GM18519 (cell line): ENCODE data around the gene ADAMTS3.
"Not testable (repeated sequence)": the region's sequence is repeated elsewhere in the genome, so short reads cannot be mapped to it uniquely, and the experiment has no call there.

Experiments used
- ATAC-seq: cut with Tn5 transposase; IDR thresholded peaks from one replicate; pipeline ENCODE4 v1.9.1; 2021; ENCODE audit warnings: mild to moderate bottlenecking, moderate library complexity; ENCODE audit not compliant: unreplicated experiment, low FRiP score

Gene ADAMTS3

DNA sequence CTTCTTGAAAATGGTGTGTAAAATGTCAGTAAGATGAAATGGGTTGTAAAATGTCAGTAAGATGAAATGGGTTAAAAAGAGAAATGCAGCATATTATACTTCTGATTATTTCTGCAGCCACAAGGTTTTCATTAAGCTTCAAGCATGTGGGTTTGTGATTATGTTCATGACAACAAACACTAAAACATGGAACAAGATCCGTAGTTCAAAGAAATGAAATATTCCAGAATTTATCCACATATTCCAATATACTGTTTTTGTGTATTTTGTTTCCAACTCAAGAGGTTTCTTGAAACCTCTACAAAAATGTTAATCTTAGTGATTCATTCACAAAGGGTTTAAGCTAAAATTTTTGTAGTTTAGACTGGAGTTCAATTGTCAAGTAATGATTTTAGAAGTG lies 84.0 kb downstream of the ADAMTS3 start:
- ATAC-seq: no peak

DNA sequence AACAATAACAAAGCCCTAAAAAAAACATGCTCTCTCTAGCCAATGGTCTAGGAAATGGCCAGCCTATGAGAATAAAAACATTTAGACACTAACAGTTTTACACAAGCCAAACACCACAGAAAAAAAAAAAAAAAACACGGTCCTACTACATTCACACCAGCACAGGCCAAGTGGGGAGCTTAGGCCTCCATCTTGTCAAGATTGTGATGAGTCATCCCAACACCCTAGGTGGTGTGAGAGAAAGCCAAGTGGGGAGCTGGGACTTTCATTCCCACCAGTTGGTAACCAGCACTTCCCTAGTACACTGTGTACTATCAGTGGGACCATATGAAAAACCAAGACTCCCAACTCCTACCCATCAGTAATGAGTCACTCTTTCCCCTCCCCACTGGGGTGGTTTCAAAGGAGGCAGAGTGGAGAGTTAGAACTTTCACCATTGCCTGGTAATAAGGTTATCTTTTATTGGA lies 95.6 kb downstream of the ADAMTS3 start:
- no peak for ATAC-seq

DNA sequence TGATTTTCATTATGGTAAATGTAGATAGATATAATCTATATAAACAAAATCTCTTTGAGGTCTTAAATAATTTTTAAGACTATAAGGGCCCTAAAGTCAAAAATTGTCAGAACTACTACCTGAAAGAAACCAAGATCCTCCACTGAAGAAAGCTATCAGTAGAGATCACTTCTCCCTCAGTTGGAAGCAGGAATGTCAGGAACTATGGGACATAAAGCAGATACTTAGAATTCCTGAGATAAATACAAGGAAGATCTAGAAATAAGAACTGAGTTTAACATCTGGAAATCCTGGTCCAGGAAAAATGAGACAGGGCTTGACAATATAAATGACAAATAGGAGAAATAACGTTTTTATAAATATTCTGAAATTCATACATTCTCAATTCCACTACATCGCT lies 97.2 kb downstream of the ADAMTS3 start:
- ATAC-seq: no peak

DNA sequence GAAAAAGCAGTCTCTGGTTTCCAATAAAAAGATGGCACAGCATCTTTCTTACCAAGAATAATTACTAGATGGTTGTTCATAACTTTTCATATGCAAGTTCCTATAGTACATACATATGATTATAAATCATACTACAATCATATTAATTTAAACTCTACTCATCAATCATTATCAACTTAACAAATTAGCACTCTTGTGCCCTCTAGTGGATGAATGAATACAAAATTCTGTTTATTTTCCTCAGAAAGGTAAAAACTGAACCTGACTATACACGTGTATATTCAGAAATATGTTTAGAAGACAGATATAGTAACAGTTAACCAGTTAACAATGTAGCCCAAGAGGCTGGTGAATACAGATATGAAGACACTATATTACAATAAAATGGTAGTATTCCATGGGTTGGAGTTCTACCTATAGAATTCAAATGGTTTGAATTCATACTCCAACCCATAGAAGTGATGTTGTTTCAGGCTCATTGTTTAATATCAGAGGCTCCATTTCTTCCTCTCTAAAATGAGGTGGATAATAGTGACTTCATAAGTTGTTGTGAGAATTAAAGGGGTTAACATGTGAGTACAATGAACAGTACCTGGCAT lies 100.0 kb downstream of the ADAMTS3 start:
- ATAC-seq: no peak

DNA sequence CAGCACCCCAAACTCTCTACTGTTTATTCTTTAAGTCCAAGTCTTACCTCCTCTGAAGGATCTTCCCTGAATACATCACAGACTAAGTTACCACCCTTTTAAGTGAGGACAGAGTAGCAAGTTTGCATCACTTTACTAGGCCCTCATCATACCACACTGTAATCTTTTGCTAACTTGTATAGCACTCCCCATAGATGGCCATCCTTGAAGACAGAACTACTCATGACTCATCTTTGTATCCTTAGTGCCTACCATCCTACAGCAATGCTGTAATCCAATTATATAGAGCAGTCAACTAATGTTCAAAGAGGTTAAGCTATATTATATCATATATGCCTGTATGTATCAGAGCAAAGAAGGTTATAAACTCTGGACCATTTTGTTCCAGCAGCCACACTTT lies 101.4 kb downstream of the ADAMTS3 start:
- ATAC-seq: no peak

DNA sequence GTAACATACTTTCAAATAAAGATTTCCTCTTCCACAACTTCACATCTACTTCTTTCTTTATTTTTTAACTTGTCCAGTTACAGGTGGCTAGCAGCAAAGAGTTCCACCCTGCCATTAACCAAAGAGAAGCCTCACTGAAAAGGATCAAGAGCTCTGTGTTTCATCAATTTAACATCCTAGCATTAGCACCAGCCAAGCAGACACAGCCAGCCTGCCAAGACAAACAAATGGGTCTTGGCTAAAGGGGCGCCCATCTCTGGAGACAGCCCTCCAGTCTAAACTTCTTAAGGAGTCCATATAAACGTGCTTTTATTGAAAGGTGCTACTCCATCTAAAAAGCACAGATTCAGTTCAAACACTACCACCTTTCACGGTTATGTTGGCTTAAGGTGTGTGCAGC lies 105.3 kb downstream of the ADAMTS3 start:
- ATAC-seq: no peak

DNA sequence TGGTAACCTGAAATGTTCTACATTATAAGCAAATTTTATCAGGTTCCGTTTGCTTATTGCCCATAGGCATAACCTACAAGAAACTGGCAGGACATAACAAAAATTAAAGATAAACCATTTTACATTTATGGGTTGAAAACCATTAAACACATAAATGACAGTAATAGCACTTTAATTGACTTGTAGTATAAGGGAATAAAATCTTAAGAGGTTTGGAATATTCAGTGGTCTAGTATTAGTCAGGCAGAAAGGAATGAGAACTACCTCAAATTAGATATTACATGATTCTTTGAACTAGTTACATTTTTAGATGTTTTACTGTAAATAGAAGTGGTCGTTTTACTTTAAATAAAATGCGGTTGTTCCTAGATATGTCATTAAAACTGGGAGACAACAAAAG lies 111.9 kb downstream of the ADAMTS3 start:
- no peak for ATAC-seq

DNA sequence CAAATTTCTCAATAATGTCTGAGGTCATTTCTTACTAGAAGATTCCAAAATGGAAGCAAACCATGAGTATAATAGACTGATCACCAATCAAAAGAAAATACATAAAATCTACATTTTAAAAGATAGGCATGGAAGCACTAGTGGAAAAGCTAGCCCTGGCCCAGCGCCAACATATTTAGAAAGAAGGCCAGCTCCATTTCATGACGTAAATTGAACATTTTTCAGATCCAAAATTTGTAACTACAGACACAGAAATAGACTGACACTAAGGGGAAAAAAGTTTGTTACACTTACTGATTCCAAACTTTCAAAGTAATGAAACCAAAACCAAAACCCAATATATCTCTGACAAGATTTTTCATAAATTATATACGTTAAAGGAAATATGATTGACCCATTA lies 117.7 kb downstream of the ADAMTS3 start:
- no peak for ATAC-seq

DNA sequence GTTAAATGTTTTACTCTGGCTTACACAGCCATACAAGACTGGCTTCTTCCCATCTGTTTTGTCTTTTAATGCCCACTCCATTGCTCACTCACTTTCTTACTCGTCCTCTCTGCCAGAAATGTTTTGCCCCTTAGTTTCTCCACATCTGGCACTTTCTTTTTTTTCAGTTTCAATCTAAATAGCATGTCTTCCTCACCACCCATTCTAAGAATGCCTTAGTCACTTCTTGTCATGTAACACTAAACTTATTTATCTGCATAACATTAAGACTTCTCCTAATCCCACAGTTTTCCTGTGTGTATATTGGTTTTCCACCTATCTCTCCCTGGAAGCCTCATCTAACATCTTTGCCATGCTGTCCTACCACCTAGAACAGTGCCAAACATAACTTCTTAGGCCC lies 119.3 kb downstream of the ADAMTS3 start:
- no peak for ATAC-seq

DNA sequence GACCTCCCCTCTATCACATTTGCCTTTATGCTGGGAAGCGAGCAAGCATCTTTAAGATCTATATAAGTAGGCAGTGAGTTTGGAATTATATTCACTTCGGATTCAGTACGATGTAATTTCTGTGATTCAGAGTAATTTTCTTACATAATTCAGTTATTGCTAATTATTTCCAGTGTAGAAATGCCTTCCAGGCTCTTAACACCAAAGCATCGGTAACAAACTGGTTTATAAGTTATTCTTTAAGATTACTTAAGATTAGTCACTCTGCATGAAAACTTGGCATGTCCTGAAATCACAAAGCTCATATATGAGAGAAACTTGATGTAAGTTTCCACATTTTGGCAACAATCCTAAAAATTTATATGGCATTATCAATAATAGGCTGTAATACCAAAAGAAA lies 120.8 kb downstream of the ADAMTS3 start:
- no peak for ATAC-seq

DNA sequence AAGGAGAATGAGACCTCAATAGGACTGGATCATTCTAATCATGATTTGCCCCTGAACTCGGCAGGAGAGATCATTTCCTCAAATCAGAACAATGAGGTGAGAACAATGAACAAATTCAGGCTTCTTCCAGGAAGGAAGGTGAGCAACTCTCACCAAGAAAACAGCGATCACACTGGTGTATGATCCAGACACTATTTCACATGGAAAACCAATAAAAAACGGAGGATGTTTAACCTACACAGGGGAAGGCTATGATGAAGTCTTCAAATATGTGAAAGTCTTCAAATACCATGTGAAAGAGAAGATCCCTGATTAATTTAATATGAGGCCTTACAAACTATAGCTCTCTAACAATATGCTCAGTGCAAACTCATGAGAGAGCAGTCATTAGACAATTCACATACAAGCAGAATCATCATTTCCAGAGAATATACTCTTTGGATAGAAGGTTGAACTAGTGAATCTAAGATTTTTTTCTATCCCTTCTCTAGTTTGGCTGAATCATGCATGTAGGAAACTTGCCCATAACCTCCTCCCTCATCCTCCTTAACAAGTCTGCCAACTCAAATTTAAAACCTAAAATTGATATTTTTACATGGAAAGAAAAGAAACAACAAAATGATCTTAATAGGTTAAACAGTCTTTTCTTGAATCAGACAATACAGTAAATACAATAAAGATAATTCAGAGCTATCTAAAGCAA lies 122.5 kb downstream of the ADAMTS3 start:
- no peak for ATAC-seq

DNA sequence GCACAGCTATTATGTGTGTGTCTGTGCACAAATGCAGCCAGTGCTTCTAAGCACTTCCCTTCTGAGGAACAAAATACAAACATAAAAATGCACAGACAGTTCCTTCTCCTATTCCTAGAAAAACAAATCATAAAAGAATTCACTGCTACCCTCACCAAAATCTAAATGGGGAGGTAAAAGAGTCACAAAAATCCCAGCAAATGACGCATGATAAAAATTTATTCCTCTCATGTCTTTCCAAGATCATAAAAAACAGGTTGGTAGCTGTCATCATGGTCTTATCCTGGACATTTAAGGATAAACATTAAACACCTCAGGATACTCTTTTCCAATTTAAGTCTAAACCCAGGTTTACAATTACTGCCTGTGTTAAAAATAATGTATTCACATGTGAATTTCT lies 124.9 kb downstream of the ADAMTS3 start:
- no peak for ATAC-seq

DNA sequence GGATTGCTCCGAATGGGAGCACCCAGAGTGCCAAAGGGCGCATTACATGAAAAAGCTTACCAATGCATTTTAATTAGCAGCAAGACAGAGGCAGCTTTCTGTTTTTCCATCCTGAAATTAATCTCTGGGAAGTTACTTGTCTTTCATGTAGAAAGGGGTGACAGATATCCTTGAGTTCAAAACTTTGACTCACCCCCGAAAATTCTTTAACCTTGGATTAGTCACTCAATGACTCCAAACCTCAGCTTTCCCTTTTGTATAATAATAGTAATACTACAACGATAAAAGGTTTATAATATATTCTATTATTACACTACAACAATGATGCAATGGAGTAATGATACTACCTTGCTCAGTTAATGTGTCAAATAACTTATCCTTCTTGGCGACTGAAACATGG lies 126.3 kb downstream of the ADAMTS3 start:
- no peak for ATAC-seq

DNA sequence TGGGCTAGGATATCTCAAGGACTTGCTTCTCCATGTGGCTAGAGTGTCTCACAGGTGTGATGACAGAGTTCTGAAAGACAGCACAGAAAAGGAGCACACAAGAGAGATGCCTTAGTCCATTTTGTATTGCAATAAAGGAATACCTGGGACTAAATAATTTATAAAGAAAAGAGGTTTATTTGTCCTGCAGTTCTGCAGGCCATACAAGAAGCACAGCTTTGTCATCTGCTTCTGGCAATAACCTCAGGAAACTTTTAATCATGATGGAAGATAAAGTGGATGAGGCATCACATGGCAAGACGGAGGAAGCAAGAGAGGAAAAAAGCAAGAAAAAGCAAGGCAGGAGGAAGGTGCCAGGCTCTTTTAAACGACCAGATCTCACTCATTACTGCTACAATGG lies 126.9 kb downstream of the ADAMTS3 start:
- ATAC-seq: no peak

DNA sequence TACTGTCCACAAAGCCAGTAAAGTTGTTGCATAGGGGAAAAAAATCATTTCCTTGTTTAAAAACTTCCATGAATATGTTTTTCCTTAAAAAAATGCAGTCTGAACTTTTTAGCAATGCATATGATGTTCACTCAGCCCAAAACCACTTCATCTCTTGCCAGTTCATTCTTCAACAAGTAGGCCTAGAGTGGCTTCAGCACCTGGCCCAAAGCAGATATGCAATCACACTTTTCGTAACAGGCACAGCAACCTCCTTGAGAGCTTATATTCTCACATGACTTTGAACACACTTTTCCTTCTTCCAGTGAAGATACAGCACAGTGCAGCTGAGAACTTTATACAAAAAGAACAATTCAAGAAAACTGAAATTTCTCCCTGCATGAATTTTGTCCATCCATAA lies 128.6 kb downstream of the ADAMTS3 start:
- ATAC-seq: no peak

DNA sequence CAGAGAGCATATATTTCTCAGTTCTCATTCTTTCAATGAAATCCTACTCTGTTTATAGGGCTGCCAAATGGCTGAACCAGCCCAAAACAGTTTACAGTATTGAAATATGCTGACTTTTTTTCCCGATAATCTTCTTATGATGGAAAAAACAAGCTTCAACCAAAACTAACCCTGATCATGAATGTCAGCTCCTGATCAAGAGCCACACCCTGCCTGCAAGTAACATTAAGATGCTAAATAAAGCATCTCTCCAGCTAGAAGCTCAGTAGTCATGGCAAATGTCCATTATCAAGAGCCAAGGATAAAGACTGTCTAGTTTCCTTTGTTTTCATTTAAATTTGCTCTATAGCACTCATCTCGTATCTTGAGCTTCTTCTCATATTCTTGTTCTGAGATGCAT lies 136.0 kb downstream of the ADAMTS3 start:
- ATAC-seq: no peak

DNA sequence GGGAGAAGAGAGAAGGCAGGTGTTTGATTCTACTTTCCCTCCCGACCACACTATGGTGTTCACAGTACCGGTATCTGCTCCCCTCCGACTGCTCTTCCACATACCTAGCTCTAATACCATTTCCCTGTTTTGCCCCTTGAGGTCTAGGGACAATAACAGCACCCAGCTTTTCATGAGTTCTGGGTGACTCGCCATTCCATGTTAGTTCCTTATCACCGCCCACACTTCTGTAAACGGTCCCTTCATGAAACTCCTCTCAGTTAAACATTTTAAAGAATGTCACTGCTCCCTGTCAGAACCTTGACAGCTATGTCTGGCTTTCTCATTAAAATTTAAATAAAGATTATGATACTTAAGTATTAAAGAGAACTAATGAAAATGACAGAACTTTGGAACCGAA lies 136.7 kb downstream of the ADAMTS3 start:
- ATAC-seq: no peak

DNA sequence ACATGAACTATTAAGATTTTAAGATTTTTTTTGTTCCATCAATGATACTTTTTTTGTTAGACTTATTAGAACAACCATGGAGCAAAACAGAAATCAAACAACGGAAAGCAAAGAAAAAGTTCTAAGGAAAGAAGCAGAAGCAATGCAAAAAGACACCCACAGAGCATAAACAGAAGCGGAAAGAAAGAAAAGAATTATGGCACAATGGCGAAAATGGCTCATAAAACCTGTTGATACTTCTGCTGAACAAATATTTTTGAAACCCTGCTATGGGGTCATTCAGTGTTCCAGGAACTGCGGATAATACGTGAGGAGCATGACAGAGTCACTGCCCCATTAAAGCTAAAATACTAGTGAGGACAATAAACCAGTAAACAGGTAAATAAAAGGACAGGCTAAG lies 138.0 kb downstream of the ADAMTS3 start:
- ATAC-seq: no peak

DNA sequence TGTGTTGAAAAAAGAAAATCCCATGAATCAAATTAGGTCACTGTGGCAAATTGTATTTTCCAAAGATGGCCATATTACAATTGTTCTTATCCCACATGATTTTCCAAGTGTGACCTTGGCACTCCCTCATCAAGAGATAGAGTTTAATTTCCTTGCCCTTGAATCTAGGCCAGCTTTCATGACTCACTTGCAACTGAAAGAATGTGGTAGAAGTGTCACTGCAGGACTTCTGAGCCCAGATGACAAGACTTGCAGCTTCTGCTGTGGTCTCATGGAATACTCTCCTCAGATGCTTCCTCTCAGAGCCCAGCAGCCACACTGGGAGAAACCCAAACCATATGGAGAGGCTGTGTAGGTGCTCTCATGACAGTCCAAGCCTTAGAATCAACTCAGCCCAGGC lies 139.0 kb downstream of the ADAMTS3 start:
- ATAC-seq: no peak

DNA sequence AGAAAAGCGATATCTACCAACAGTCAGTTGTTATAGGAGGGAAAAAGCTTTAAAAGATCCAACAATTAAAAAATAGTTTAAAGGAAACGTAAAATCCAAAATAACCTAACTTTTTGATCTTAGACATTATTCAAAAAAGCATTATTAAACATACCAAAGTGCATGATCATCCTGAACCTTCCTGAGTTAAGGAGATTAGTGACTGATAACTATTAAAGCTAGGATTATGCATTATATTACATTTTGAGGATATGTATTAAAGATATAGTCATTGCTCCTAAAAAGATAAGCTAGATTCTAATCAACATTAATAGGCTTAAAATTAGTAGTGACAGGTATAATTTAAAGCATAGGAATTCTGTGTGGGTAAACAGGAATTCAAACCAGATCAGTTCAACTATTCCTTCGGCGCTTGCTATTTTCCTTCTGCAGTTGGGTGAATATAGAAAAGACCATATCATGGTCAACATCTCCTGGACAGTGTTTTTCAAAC lies 139.6 kb downstream of the ADAMTS3 start:
- no peak for ATAC-seq

DNA sequence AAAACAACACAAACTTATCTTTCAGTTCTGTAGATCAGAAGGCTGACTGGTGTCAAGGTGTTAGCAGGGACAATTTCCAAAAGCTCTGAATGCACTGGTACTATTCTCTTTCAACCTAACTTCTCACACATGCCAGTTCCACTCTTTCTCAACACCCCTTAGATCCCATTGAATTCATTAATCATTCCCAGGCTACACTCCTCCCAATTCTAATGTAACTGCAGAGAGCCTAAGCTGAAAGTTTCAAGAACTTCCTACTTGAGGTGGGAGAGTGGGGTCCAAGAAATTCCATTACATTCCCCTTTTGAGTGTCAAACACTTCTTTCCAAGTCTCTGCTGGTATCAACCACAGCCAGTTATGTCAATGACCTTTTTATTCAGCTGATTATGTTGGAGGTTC lies 142.0 kb downstream of the ADAMTS3 start:
- ATAC-seq: no peak

DNA sequence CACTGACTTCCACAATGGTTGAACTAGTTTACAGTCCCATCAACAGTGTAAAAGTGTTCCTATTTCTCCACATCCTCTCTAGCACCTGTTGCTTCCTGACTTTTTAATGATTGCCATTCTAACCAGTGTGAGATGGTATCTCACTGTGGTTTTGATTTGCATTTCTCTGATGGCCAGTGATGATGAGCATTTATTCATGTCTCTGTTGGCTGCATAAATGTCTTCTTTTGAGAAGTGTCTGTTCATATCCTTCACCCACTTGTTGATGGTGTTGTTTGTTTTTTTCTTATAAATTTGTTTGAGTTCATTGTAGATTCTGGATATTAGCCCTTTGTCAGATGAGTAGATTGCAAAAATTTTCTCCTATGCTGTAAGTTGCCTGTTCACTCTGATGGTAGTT lies 143.1 kb downstream of the ADAMTS3 start:
- ATAC-seq: not testable (repeated sequence)
